ENCODE results near the gene TRPM2.

The TRPM2 gene

DNA sequence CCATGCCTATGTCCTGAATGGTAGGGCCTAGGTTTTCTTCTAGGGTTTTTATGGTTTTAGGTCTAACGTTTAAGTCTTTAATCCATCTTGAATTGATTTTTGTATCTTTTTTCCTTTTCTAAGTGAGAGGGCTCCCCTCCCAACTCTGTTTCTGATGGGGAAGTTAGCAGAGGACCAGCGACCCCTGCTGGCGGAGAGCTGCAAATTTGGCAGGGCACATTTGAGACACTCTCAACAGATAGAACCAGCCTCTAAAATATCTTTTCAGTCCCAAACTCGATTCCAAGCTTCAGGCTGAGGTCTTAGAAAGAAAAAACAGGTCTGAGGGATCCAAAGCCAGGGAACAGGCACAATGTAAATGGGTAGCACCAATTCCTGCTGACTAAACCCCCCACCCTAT is 134.4 kb downstream of the TRPM2 start:
- Mint-ChIP-seq H3K36me3 (no peaks in the 10 kb centered on the region), H3K27ac (no peak overlapping the region), H3K4me3 (no peak overlapping the region), H3K9me3 (peaks cover 6% of the 10 kb centered on the region), H3K27me3 (peaks cover 21% of the 10 kb centered on the region), H3K4me1 (no peaks in the 10 kb centered on the region)
- ATAC-seq (ENCODE audit: low read depth) (no peak), DNase-seq (ENCODE audit: low spot score in 2 of 2) (no peak)

DNA sequence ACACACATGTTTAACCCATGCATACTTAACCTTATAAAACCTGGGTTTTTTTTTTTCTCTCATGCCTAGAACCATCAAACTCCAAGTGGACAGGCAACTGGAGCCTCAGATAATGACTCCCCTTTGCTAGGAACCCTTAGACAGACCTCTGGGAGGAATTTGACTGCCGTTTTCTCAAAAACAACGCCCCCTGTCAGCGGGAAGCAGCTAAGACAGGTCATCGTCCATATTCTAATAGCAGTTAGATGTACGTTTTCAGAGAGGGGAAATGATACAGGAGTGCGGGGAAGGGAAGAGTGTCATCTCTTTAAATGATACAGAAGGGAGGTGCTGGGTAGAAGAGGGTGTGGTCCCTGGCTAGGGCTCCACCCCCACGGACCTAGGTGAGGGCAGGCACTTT is 136.5 kb downstream of the TRPM2 start:
- Mint-ChIP-seq H3K9me3 (peaks cover 10% of the 10 kb centered on the region), H3K36me3 (no peaks in the 10 kb centered on the region), H3K27me3 (peaks cover 17% of the 10 kb centered on the region), H3K4me1 (no peaks in the 10 kb centered on the region), H3K27ac (no peak overlapping the region), H3K4me3 (no peak overlapping the region)
- DNase-seq (ENCODE audit: low spot score in 2 of 2) (no peak), ATAC-seq (ENCODE audit: low read depth) (no peak)

DNA sequence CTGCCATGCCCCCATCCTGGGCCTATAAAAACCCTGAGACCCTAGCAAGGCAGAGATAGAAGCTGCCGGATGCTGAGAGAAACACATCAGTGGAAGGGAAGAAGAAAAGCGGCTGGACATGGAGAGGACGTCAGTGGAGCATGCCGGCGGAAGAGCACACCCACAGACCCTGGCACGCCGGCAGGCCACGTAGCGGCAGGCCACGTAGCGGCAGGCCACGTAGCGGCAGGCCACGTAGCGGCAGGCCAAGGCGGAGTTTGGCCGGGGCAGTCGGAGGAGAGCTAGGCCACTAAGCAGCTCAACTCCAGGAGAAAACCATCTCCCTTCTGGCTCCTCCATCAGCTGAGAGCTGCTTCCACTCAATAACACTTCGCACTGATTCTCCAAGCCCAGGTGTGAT is 137.0 kb downstream of the TRPM2 start:
- H3K36me3 Mint-ChIP-seq = no peaks in the 10 kb centered on the region
- H3K27me3 Mint-ChIP-seq = peaks cover 19% of the 10 kb centered on the region
- peaks cover 10% of the 10 kb centered on the region for H3K9me3 Mint-ChIP-seq
- no peak overlapping the region for H3K4me3 Mint-ChIP-seq
- DNase-seq (ENCODE audit: low spot score in 2 of 2) = no peak
- ATAC-seq (ENCODE audit: low read depth) = no peak
- no peak overlapping the region for H3K27ac Mint-ChIP-seq
- H3K4me1 Mint-ChIP-seq = no peaks in the 10 kb centered on the region

- H3K9me3 Mint-ChIP-seq = peaks cover 10% of the 10 kb centered on the region
These were observed 137.4 kb downstream of the TRPM2 start for GRCh38 chr21:44490816-44491215.

More at GRCh38 chr21:44490816-44491215, 137.4 kb downstream of the TRPM2 start:
- H3K4me1 Mint-ChIP-seq = no peaks in the 10 kb centered on the region
- ATAC-seq (ENCODE audit: low read depth) (no peak), DNase-seq (ENCODE audit: low spot score in 2 of 2) (no peak)
- H3K27me3 Mint-ChIP-seq = peaks cover 23% of the 10 kb centered on the region
- no peak overlapping the region for H3K27ac Mint-ChIP-seq
- no peak overlapping the region for H3K4me3 Mint-ChIP-seq
- H3K36me3 Mint-ChIP-seq = no peaks in the 10 kb centered on the region
